Mesendoderm (in vitro differentiated cells): ENCODE results near the gene NR4A1. TPM values are rescaled to one million over a fixed set of nuclear protein-coding genes. Genes with fewer than 3 reads are reported as not detected.

Source experiments
- DNase-seq: peaks from one replicate; pipeline ENCODE4 v3.0.0; 2013
- H2AK5ac ChIP-seq: 2 replicates; pipeline ENCODE4 v1.6.1; 2013; ENCODE audit warnings: low read length, inconsistent platforms
- H2BK120ac ChIP-seq: 2 replicates; pipeline ENCODE4 v1.6.1; 2013; ENCODE audit warnings: low read depth, mild to moderate bottlenecking, low read length, moderate library complexity, mixed read lengths
- H2BK15ac ChIP-seq: replicated peaks from 2 replicates; pipeline ENCODE4 v1.6.1; 2013; ENCODE audit warnings: low read depth, mild to moderate bottlenecking, moderate library complexity
- H2BK5ac ChIP-seq: 2 replicates; pipeline ENCODE4 v1.6.1; 2013; ENCODE audit warnings: low read length, inconsistent platforms
- H3K18ac ChIP-seq: 2 replicates; pipeline ENCODE4 v1.6.1; 2013; ENCODE audit warnings: mild to moderate bottlenecking, low read length, mixed read lengths
- H3K23ac ChIP-seq: one replicate; pipeline ENCODE4 v1.6.1; 2013; ENCODE audit warnings: low read length
- H3K27ac ChIP-seq: 2 replicates; pipeline ENCODE4 v1.5.1; 2013; ENCODE audit warnings: low read depth, mild to moderate bottlenecking, inconsistent platforms, low read length, moderate library complexity
- H3K27me3 ChIP-seq: 2 replicates; pipeline ENCODE4 v1.6.1; 2013; ENCODE audit warnings: low read length, control low read depth, mild to moderate bottlenecking, inconsistent platforms; ENCODE audit not compliant: insufficient read depth, poor library complexity
- H3K36me3 ChIP-seq: 2 replicates; pipeline ENCODE4 v1.6.1; 2013; ENCODE audit warnings: low read length, inconsistent platforms; ENCODE audit not compliant: control insufficient read depth, insufficient read depth
- H3K4ac ChIP-seq: one replicate; pipeline ENCODE4 v1.6.1; 2013; ENCODE audit warnings: low read depth, mild to moderate bottlenecking, low read length, moderate library complexity
- H3K4me1 ChIP-seq: 2 replicates; pipeline ENCODE4 v1.6.1; 2013; ENCODE audit warnings: low read depth, low read length, inconsistent platforms; ENCODE audit not compliant: control insufficient read depth
- H3K4me2 ChIP-seq: 2 replicates; pipeline ENCODE4 v1.6.1; 2013; ENCODE audit warnings: low read length
- H3K4me3 ChIP-seq: 2 replicates; pipeline ENCODE4 v1.5.1; 2013; ENCODE audit warnings: mild to moderate bottlenecking, low read length
- H3K56ac ChIP-seq: one replicate; pipeline ENCODE4 v1.6.1; 2013; ENCODE audit warnings: low read length
- H3K79me1 ChIP-seq: 2 replicates; pipeline ENCODE4 v1.6.1; 2013; ENCODE audit warnings: low read length, inconsistent platforms
- H3K79me2 ChIP-seq: 2 replicates; pipeline ENCODE4 v1.6.1; 2013; ENCODE audit warnings: mild to moderate bottlenecking, low read length; ENCODE audit not compliant: control insufficient read depth, insufficient read depth
- H3K9ac ChIP-seq: 2 replicates; pipeline ENCODE4 v1.6.1; 2013; ENCODE audit warnings: low read length, inconsistent platforms
- H4K5ac ChIP-seq: one replicate; pipeline ENCODE4 v1.6.1; 2013; ENCODE audit warnings: low read length
- H4K8ac ChIP-seq: one replicate; pipeline ENCODE4 v1.6.1; 2013; ENCODE audit warnings: low read depth, mild to moderate bottlenecking, control low read depth, low read length, moderate library complexity
- WGBS: extraction: QIAGEN DNeasy Blood & Tissue Kit; methylation state at CpG from one replicate; pipeline ENCODE4 v1.1.7; 2013; ENCODE audit warnings: low lambda C conversion rate, missing lambda C conversion rate; ENCODE audit not compliant: insufficient coverage; ENCODE audit errors: extremely low coverage; 5-methylcytosine and 5-hydroxymethylcytosine counted together
- polyA plus RNA-seq, 2 experiments: library from polyadenylated mRNA; stranded (reverse); fragments of 200-250 nt; gene quantifications; one replicate each; pipeline ENCODE4 v1.2.3, GENCODE V29; 2013

Gene NR4A1
- 10.5 TPM for polyA plus RNA-seq (2013, experiment 1 of 2)
- polyA plus RNA-seq (2013, experiment 2 of 2): 10.7 TPM

- no CpG with 5 or more reads among the region's 77 CpGs for WGBS
- Histone ChIP-seq H3K36me3 (no peaks in the 10 kb centered on the region), H4K8ac (no peak within 1 kb of the TSS), H3K18ac (no peak within 1 kb of the TSS), H3K4me1 (peaks cover 8% of the 10 kb centered on the region), H3K27ac (no peak within 1 kb of the TSS), H2BK120ac (no peak within 1 kb of the TSS), H4K5ac (no peak within 1 kb of the TSS), H3K79me1 (no peaks in the 10 kb centered on the region), H3K56ac (peak within 1 kb of the TSS; percentile 92), H3K4me2 (peak within 1 kb of the TSS; percentile 97), H3K4ac (no peak within 1 kb of the TSS), H3K27me3 (no peaks in the 10 kb centered on the region), H3K4me3 (peak within 1 kb of the TSS; percentile 37), H2BK15ac (no peak within 1 kb of the TSS), H2AK5ac (no peak within 1 kb of the TSS), H3K9ac (peak within 1 kb of the TSS; percentile 81), H3K23ac (peak within 1 kb of the TSS; percentile 89), H2BK5ac (no peak within 1 kb of the TSS), H3K79me2 (no peaks in the 10 kb centered on the region)
- DNase-seq: peak; percentile 89
Measured at GRCh38 chr12:52050758-52051541, at the start of gene NR4A1. TSS of gene NR4A1 (plus strand) at chr12:52051442. CDS start at chr12:52054329, 2,887 bp downstream.

GRCh38 chr12:52003016-52003550 is 48.2 kb upstream of the NR4A1 start:
- Histone ChIP-seq H3K4me3 (no peak overlapping the region), H3K4me1 (no peaks in the 10 kb centered on the region), H3K18ac (no peak overlapping the region), H2BK120ac (no peak overlapping the region), H3K9ac (no peak overlapping the region), H3K79me2 (no peaks in the 10 kb centered on the region), H3K27me3 (no peaks in the 10 kb centered on the region), H3K36me3 (no peaks in the 10 kb centered on the region), H3K4ac (no peak overlapping the region), H2BK5ac (no peak overlapping the region), H3K27ac (no peak overlapping the region), H4K8ac (no peak overlapping the region), H3K23ac (no peak overlapping the region), H2AK5ac (no peak overlapping the region), H3K56ac (no peak overlapping the region), H3K79me1 (no peaks in the 10 kb centered on the region), H2BK15ac (no peak overlapping the region), H3K4me2 (no peak overlapping the region), H4K5ac (no peak overlapping the region)
- WGBS: no CpG with 5 or more reads among the region's 8 CpGs
- no peak for DNase-seq

DNA sequence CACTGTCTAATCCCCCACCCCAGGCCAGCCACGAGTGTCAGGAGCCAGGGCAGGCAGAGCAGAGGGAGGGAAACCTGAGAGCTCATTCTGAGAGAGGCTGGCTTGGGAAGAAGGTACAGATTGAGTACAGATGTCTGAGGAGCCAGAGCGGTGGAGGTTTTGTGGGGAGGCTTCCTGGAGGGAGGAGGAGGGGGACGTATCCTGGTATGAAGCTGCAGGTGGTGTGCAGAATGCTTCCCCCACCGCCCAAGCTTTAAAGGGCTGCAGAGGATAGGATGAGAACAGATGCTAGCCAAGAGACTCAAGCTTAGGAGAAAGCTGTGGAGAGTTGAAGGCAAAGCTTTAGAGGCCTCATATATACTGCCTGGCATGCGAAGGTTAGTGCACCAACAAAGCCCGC is 47.7 kb upstream of the NR4A1 start:
- H4K5ac ChIP-seq: no peak overlapping the region
- H3K23ac ChIP-seq: no peak overlapping the region
- H2BK15ac ChIP-seq: no peak overlapping the region
- no peak overlapping the region for H3K27ac ChIP-seq
- no peaks in the 10 kb centered on the region for H3K79me2 ChIP-seq
- H3K4ac ChIP-seq: no peak overlapping the region
- H2BK120ac ChIP-seq: no peak overlapping the region
- no CpG with 5 or more reads among the region's 6 CpGs for whole genome bisulfite sequencing
- no peak overlapping the region for H3K4me2 ChIP-seq
- no peak overlapping the region for H2AK5ac ChIP-seq
- no peaks in the 10 kb centered on the region for H3K4me1 ChIP-seq
- H4K8ac ChIP-seq: no peak overlapping the region
- H3K79me1 ChIP-seq: no peaks in the 10 kb centered on the region
- no peak overlapping the region for H3K4me3 ChIP-seq
- no peak overlapping the region for H3K18ac ChIP-seq
- no peak overlapping the region for H3K56ac ChIP-seq
- no peak for DNase-seq
- no peak overlapping the region for H2BK5ac ChIP-seq
- H3K36me3 ChIP-seq: no peaks in the 10 kb centered on the region
- H3K27me3 ChIP-seq: no peaks in the 10 kb centered on the region
- no peak overlapping the region for H3K9ac ChIP-seq

- no peaks in the 10 kb centered on the region for H3K79me1 ChIP-seq
- H2AK5ac ChIP-seq: no peak overlapping the region
- no peak overlapping the region for H3K27ac ChIP-seq
- no peak overlapping the region for H3K4me3 ChIP-seq
- H3K4me2 ChIP-seq: no peak overlapping the region
- no peak overlapping the region for H2BK15ac ChIP-seq
- no peaks in the 10 kb centered on the region for H3K27me3 ChIP-seq
- no peak overlapping the region for H3K4ac ChIP-seq
- no peaks in the 10 kb centered on the region for H3K79me2 ChIP-seq
- H3K18ac ChIP-seq: no peak overlapping the region
- no peaks in the 10 kb centered on the region for H3K4me1 ChIP-seq
- DNase-seq: peak; percentile 83
- no peak overlapping the region for H3K56ac ChIP-seq
- no peak overlapping the region for H4K8ac ChIP-seq
- no peak overlapping the region for H2BK120ac ChIP-seq
- no peak overlapping the region for H3K23ac ChIP-seq
- H3K9ac ChIP-seq: no peak overlapping the region
- WGBS: no CpG with 5 or more reads among the region's 5 CpGs
- no peak overlapping the region for H4K5ac ChIP-seq
- no peak overlapping the region for H2BK5ac ChIP-seq
- no peaks in the 10 kb centered on the region for H3K36me3 ChIP-seq
Measured at GRCh38 chr12:52004042-52004648, 47.1 kb upstream of the NR4A1 start.

DNA sequence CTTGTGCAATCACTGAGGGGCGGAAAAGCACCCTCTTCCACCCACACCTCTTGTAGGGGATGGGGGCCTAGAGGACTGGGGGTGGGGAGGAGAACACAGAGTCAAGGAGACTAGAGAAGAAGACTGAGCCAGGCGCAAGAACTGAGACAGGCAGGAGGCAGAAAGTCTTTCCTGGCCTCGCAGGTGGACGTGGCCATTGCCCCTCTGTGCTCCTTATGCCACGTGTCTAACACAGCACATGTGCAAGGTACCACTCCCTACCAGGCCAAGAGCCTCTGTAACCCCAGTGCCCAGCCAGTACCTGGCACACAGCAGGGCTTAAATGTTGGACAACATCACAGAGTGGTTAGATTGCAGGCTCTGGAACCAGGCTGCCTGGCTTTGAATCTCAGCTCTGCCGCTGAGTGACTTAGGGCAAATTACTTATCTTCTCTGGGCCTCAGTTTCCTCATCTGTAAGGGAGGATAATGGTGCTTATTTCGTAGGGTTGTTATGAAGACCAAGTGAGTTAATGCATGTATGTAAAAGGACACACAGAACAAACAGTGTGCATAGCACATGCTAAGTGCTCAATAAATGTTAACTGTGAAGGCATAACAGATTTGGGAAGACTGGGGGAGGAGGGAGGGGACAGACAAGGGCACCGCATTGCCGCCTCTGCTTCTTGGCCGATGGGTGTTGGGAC is 45.9 kb upstream of the NR4A1 start:
- no peaks in the 10 kb centered on the region for H3K79me2 ChIP-seq
- H3K27me3 ChIP-seq: no peaks in the 10 kb centered on the region
- H4K5ac ChIP-seq: no peak overlapping the region
- H3K4ac ChIP-seq: no peak overlapping the region
- DNase-seq: no peak
- no peak overlapping the region for H3K18ac ChIP-seq
- no peak overlapping the region for H2BK15ac ChIP-seq
- no peak overlapping the region for H3K9ac ChIP-seq
- H2BK5ac ChIP-seq: no peak overlapping the region
- H3K23ac ChIP-seq: no peak overlapping the region
- no peaks in the 10 kb centered on the region for H3K36me3 ChIP-seq
- H3K4me2 ChIP-seq: no peak overlapping the region
- no peak overlapping the region for H3K27ac ChIP-seq
- H3K4me1 ChIP-seq: peaks cover 2% of the 10 kb centered on the region
- no peak overlapping the region for H2BK120ac ChIP-seq
- no peak overlapping the region for H3K4me3 ChIP-seq
- WGBS: no CpG with 5 or more reads among the region's 10 CpGs
- H4K8ac ChIP-seq: no peak overlapping the region
- H2AK5ac ChIP-seq: no peak overlapping the region
- no peak overlapping the region for H3K56ac ChIP-seq
- H3K79me1 ChIP-seq: no peaks in the 10 kb centered on the region
